Kidney epithelial cell (primary cell): ENCODE results near the gene TRPT1. TPM values are rescaled to one million over a fixed set of nuclear protein-coding genes. Genes with fewer than 3 reads are reported as not detected.

Source experiments
- DNase-seq: peaks from one replicate; pipeline ENCODE4 v3.0.0-alpha.2; 2010; ENCODE audit warnings: low read depth
- H3K27me3 ChIP-seq: 2 replicates; pipeline ENCODE4 v1.6.0; 2011; ENCODE audit warnings: low read length; ENCODE audit not compliant: control insufficient read depth, insufficient read depth
- H3K36me3 ChIP-seq: 2 replicates; pipeline ENCODE4 v1.5.1; 2011; ENCODE audit warnings: low read length; ENCODE audit not compliant: control insufficient read depth, insufficient read depth
- H3K4me3 ChIP-seq: 2 replicates; pipeline ENCODE4 v1.5.1; 2011; ENCODE audit warnings: low read depth, mild to moderate bottlenecking, control low read depth, low read length
- CTCF ChIP-seq: IDR thresholded peaks from 2 replicates; pipeline ENCODE4 v1.5.1; 2011; ENCODE audit warnings: mild to moderate bottlenecking, moderate library complexity, low read length, control low read depth, inconsistent platforms; ENCODE audit not compliant: insufficient read depth, poor library complexity, severe bottlenecking
- total RNA-seq: library from RNA; depleted of rRNA; stranded (reverse); fragments of >200 nt; gene quantifications from 2 replicates; pipeline ENCODE4 v1.2.3, GENCODE V29; 2015

Gene TRPT1
- total RNA-seq, 1 donor from 2014 or later: 77.1 TPM

- no peak for DNase-seq
- TF ChIP-seq CTCF: no peak
- H3K27me3 ChIP-seq: no peaks in the 10 kb centered on the region
- peak overlapping the region; percentile 50 for H3K4me3 ChIP-seq
- no peaks in the 10 kb centered on the region for H3K36me3 ChIP-seq
These were observed 8.8 kb upstream of the TRPT1 start for GRCh38 chr11:64234647-64235379.

GRCh38 chr11:64233913-64234586 lies 8.1 kb upstream of the TRPT1 start, which contains the start of gene VEGFB:
VEGFB (plus strand) TSS chr11:64234584; CDS start chr11:64234834, 250 bp downstream.
- no peak for TF ChIP-seq CTCF
- no peak for DNase-seq
- Histone ChIP-seq H3K27me3 (no peaks in the 10 kb centered on the region), H3K36me3 (no peaks in the 10 kb centered on the region), H3K4me3 (peak within 1 kb of the TSS; percentile 50)

- no peak for DNase-seq
- no peak for TF ChIP-seq CTCF
- H3K4me3 ChIP-seq: no peak overlapping the region
- no peaks in the 10 kb centered on the region for H3K36me3 ChIP-seq
- no peaks in the 10 kb centered on the region for H3K27me3 ChIP-seq
These were observed 7.0 kb upstream of the TRPT1 start for GRCh38 chr11:64232967-64233315.

GRCh38 chr11:64232182-64232966 lies 6.4 kb upstream of the TRPT1 start:
- Histone ChIP-seq H3K4me3 (no peak overlapping the region), H3K27me3 (no peaks in the 10 kb centered on the region), H3K36me3 (no peaks in the 10 kb centered on the region)
- TF ChIP-seq CTCF: no peak
- DNase-seq: no peak

- Histone ChIP-seq H3K27me3 (no peaks in the 10 kb centered on the region), H3K36me3 (no peaks in the 10 kb centered on the region), H3K4me3 (no peak overlapping the region)
- no peak for TF ChIP-seq CTCF
- DNase-seq: no peak
These were observed 5.6 kb upstream of the TRPT1 start for GRCh38 chr11:64231546-64231945.
